Measurements from ENCODE around the gene SPINT1. TPM values are rescaled to one million over a fixed set of nuclear protein-coding genes. Genes with fewer than 3 reads are reported as not detected.

The SPINT1 gene
- total and polyA plus RNA-seq, 2 of the 13 experiments (the other 11 are each of a cell fraction or from before 2014, with no cell fraction given) = 0.49 to 2.5 TPM

DNA sequence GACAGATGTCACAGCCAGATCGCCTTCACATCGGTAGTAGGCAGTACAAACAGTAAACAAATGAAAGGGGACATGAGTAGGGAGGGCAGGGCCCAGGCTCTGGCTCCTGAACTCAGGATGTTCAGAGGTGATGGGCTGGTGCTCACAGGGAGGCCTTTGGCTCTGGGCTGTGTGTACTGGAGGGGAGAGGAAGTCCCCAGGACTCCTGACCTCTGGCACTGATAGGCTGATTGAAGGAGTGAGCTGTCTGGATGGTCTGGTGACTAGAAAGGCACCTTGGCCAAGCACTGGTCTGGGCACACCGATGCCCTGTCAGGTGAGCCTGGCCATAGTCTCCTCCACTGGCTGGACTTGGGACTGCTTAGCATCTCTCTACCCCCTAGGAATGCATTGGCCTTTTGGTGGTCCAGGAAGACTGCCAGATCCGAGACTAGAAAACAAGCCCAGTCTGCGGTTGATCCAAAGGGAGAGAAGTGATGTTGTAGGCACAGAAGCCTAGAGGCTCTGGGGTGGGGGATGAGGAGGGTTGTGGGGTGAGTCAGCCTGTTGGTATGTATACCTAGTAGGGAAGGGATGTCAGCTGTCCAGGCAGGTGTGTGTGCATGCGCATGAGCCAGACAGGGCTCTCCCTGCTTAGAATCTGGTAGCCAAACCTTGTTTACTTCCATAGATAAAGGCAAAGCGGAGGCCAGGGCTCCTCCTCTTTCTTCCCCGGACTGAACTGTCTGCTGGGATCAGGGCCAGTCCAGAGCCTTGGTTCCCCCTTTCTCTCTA, 1.9 kb downstream of the SPINT1 start (continued):
- peak; percentile 51; the same call in 1 of the 2 replicates for TF ChIP-seq FOXP4 (CRISPR knock-in tag; IDR thresholded peaks at IDR 0.05)
- peak; percentile 34; the same call in 1 of the 2 replicates for TF ChIP-seq ZNF615 (CRISPR knock-in tag; IDR thresholded peaks at IDR 0.05; ENCODE audit: borderline replicate concordance)
- TF ChIP-seq FOXA3 (CRISPR knock-in tag; IDR thresholded peaks at IDR 0.05) = peak; percentile 86
- TF ChIP-seq, protein P1, sequence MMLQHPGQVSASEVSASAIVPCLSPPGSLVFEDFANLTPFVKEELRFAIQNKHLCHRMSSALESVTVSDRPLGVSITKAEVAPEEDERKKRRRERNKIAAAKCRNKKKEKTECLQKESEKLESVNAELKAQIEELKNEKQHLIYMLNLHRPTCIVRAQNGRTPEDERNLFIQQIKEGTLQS (CRISPR knock-in tag; IDR thresholded peaks at IDR 0.05) = peak; percentile 95
- TF ChIP-seq ATF7 (IDR thresholded peaks at IDR 0.05) = no peak
- no peak for TF ChIP-seq ATF7 (CRISPR knock-in tag; IDR thresholded peaks at IDR 0.05)
- TF ChIP-seq ZNF333 (CRISPR knock-in tag; IDR thresholded peaks at IDR 0.05; ENCODE audit: borderline replicate concordance) = no peak
- no peak for TF ChIP-seq EHMT2 (IDR thresholded peaks at IDR 0.05; ENCODE audit: borderline replicate concordance, low read depth, low read length)
- no peak for TF ChIP-seq ZNF83 (CRISPR knock-in tag; IDR thresholded peaks at IDR 0.05; ENCODE audit: borderline replicate concordance)
- TF ChIP-seq, protein P2, sequence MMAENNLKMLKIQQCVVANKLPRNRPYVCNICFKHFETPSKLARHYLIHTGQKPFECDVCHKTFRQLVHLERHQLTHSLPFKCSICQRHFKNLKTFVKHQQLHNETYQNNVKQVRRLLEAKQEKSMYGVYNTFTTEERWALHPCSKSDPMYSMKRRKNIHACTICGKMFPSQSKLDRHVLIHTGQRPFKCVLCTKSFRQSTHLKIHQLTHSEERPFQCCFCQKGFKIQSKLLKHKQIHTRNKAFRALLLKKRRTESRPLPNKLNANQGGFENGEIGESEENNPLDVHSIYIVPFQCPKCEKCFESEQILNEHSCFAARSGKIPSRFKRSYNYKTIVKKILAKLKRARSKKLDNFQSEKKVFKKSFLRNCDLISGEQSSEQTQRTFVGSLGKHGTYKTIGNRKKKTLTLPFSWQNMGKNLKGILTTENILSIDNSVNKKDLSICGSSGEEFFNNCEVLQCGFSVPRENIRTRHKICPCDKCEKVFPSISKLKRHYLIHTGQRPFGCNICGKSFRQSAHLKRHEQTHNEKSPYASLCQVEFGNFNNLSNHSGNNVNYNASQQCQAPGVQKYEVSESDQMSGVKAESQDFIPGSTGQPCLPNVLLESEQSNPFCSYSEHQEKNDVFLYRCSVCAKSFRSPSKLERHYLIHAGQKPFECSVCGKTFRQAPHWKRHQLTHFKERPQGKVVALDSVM (CRISPR knock-in tag; IDR thresholded peaks at IDR 0.05) = peak; percentile 46; the same call in 1 of the 2 replicates
- no peak for TF ChIP-seq ZNF407 (CRISPR knock-in tag; IDR thresholded peaks at IDR 0.05; ENCODE audit: not compliant biosample characterization)
- TF ChIP-seq, protein P3, sequence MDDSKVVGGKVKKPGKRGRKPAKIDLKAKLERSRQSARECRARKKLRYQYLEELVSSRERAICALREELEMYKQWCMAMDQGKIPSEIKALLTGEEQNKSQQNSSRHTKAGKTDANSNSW (CRISPR knock-in tag; IDR thresholded peaks at IDR 0.05; ENCODE audit: borderline replicate concordance) = no peak
